MG63 (cell line): ENCODE results near the gene PRRC2B. TPM values are rescaled to one million over a fixed set of nuclear protein-coding genes. Genes with fewer than 3 reads are reported as not detected.
"Not testable (repeated sequence)": the region's sequence is repeated elsewhere in the genome, so short reads cannot be mapped to it uniquely, and the experiment has no call there.

ENCODE experiments used
- DNase-seq: peaks from one replicate; pipeline ENCODE4 v3.0.0-alpha.2; 2020
- H3K27me3 ChIP-seq: fragments of 250-450 bp; sonication (Bioruptor Pico); 2 replicates; pipeline ENCODE4 v1.5.1; 2020; ENCODE audit warnings: mild to moderate bottlenecking, moderate library complexity
- H3K36me3 ChIP-seq: fragments of 250-450 bp; sonication (Bioruptor Pico); 2 replicates; pipeline ENCODE4 v1.5.1; 2020; ENCODE audit warnings: mild to moderate bottlenecking, moderate library complexity
- H3K4me3 ChIP-seq: fragments of 250-450 bp; sonication (Bioruptor Pico); 2 replicates; pipeline ENCODE4 v1.5.1; 2020; ENCODE audit warnings: mild to moderate bottlenecking, moderate library complexity
- H3K9me3 ChIP-seq: fragments of 250-450 bp; sonication (Bioruptor Pico); 2 replicates; pipeline ENCODE4 v1.5.1; 2020; ENCODE audit warnings: mild to moderate bottlenecking, moderate library complexity
- total RNA-seq: library from RNA; depleted of rRNA; stranded (reverse); fragments of >200 nt; shearing (Covaris generic); gene quantifications from 2 replicates; pipeline ENCODE4 v1.2.3, GENCODE V29; 2014; ENCODE audit warnings: low replicate concordance; rRNA removed

PRRC2B gene
- total RNA-seq, 1 experiment from 2014 or later, result 39.2 TPM

DNA sequence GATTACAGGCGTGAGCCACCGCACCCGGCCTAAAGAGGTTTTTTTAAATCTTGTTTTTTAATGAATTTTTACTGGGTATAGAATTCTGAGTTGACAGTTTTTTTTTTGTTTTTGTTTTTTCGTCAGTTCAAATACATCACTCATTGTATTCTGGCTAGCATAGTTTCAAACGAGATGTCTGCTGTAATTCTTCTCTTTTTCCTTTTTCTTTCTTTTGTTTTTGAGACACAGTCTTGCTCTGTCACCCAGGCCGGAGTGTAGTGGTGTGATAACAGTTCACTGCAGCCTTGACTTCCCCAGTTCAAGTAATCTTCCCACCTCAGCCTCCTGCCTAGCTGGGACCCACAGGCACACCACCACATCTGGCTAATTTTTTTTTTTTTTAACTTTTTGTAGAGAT lies 149.3 kb downstream of the PRRC2B start:
- no peak for DNase-seq
- H3K36me3 ChIP-seq, result no peaks in the 10 kb centered on the region
- no peak overlapping the region for H3K4me3 ChIP-seq
- peaks cover 18% of the 10 kb centered on the region for H3K27me3 ChIP-seq
- H3K9me3 ChIP-seq, result peaks cover 18% of the 10 kb centered on the region

DNA sequence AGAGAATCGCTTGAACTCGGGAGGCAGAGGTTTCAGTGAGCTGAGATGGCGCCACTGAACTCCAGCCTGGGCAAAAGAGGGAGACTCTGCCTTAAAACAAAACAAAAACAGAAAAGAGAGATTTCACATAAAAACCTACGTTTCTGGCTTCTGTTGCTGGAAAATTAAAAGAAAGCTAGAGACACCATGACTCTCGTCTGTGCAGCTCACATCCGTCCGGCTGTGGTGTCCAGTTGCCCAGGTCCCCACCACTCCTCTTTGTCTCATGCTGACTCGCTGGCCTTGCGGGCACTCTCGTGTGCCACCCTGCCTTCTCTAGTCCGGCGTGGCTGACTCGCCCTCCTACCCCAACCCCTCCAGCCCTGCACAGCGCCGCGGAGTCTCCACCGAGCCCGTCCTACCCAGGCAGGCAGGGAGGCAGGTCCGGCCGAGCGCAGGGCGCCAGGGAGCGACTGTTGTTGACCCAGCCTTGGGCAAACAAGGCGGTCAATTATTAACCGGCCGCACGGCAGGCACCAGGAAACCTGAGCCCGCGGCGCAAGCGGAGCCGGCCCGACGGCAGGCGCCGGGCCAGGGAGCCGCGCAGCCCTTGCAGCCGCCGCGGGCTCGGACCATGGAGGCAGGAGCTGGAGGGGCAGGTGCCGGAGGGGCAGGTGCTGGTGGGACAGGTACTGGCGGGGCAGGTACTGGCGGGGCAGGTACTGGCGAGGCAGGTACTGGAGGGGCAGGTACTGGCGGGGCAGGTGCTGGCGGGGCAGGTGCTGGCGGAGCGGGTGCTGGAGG lies 151.3 kb downstream of the PRRC2B start, which contains the start of gene PRRT1B:
Gene PRRT1B (plus strand): TSS at position 521 of the 783 bp plus-strand sequence. CDS start 93 bp downstream, at position 614.
- Histone ChIP-seq H3K9me3 (peaks cover 18% of the 10 kb centered on the region), H3K4me3 (no peak within 1 kb of the TSS), H3K36me3 (no peaks in the 10 kb centered on the region), H3K27me3 (peaks cover 24% of the 10 kb centered on the region)
- DNase-seq, result no peak

DNA sequence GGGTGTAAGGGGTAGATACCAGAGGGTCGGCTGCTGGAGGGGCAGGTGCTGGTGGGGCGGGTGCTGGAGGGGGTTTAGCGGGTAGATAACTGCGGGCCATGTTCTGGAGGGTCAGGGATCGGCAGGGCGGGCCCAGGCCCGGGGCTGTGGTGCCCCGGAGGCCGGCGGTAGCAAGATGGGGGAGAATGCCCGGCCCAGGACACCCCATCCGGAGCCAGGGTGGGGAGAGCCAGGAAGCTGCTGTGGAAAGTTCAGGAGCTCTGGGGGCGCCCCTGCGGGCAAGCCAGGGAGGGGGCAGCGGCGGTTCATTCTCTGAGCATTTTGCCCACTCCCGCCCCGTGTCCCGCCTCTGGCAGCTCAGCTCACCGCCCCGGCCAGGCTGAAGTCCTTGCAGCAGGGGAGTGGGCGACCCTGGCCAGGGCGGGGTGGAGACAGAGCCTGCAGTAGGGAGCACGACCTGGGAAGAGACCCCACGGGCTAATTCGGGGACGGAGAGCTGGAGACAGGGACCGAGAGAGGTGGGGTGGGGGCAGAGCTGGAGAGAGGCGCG lies 152.0 kb downstream of the PRRC2B start:
- no peak for DNase-seq
- peaks cover 18% of the 10 kb centered on the region for H3K9me3 ChIP-seq
- no peak overlapping the region for H3K4me3 ChIP-seq
- H3K27me3 ChIP-seq, result peaks cover 24% of the 10 kb centered on the region
- H3K36me3 ChIP-seq, result no peaks in the 10 kb centered on the region

DNA sequence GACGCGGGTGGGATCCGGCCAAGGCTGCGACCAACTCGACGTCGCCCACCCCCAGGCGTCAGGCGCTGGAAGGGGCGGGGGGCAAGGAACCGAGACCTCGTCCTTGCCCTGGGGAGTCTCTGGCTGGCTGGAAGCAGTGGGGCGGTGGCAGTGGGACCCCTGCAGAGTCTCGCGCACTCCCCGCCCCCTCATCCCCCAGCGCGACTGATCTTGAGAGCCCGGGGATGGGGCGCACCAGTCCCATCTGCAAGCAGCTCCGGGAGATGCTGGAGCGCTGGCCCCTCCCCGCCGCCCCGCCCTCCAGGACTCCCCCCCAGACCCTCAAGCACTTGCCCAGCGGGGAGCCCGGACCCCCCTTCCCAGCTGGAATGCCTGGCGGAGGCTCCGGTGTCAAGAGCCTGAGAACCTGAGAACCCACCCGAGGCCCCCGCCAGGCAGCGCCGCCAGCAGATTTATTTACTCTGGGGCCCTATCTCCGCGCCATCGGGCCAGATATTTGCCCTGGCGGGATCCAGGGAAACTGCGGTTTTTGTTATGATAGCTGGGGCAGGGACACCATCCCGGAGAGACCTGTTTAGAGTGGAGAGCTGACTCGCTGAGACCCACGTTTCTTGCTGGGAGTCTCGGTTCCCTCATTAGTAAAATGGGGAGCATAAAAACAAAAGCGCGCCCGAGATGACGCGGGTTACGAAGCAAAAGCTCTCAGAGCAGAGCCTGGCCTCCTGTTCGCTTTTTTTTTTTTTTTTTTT lies 152.6 kb downstream of the PRRC2B start:
- Histone ChIP-seq H3K36me3 (no peaks in the 10 kb centered on the region), H3K27me3 (peaks cover 24% of the 10 kb centered on the region), H3K9me3 (peaks cover 18% of the 10 kb centered on the region), H3K4me3 (no peak overlapping the region)
- DNase-seq, result no peak

DNA sequence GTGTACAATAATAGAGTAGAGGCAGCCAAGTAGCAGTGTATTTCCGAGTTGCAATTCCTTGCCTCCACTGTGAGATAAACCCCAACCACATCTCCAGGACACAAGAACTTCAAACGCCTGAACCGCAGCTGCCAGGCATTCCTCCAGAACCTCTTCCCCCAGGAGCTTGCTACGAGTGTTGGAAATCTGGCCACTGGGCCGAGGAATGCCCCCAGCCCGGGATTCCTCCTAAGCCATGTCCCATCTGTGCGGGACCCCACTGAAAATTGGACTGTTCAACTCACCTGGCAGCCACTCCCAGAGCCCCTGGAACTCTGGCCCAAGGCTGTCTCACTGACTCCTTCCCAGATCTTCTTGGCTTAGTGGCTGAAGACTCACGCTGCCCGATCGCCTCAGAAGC lies 155.3 kb downstream of the PRRC2B start:
- not testable (repeated sequence) for H3K4me3 ChIP-seq, DNase-seq, H3K9me3 ChIP-seq, H3K36me3 ChIP-seq
- H3K27me3 ChIP-seq, result peaks cover 24% of the 10 kb centered on the region

Other genes starting within 250 kb of the PRRC2B start
- 0.64 and 0.82 TPM in 2 replicates for gene FAM78A, start 117.6 kb upstream of the PRRC2B start, total RNA-seq
- 8.1 and 16.3 TPM in 2 replicates for gene PLPP7, start 104.4 kb upstream of the PRRC2B start, total RNA-seq
- gene POMT1, start 108.8 kb downstream of the PRRC2B start, total RNA-seq, result 6.7 and 12.8 TPM in 2 replicates
- 19.3 and 30.6 TPM in 2 replicates for gene UCK1, start 137.2 kb downstream of the PRRC2B start, total RNA-seq
- gene PRRT1B, start 151.4 kb downstream of the PRRC2B start, total RNA-seq, result not detected in 2 replicates